ENCODE measurements around the gene HOXA1.

The HOXA1 gene

GRCh38 chr7:27116962-27117886 is 21.4 kb upstream of the HOXA1 start:
- no peak for DNase-seq (ENCODE audit: low spot score)

- no peak for DNase-seq (ENCODE audit: low spot score)
Observed at GRCh38 chr7:27116031-27116961, 20.5 kb upstream of the HOXA1 start.

- no peak for DNase-seq (ENCODE audit: low spot score)
Observed at GRCh38 chr7:27115221-27116026, 19.6 kb upstream of the HOXA1 start.

- DNase-seq (ENCODE audit: low spot score), result no peak
Observed at GRCh38 chr7:27114881-27115220, 19.1 kb upstream of the HOXA1 start.

GRCh38 chr7:27113991-27114769 is 18.4 kb upstream of the HOXA1 start:
- DNase-seq (ENCODE audit: low spot score), result no peak

GRCh38 chr7:27112955-27113949 is 17.5 kb upstream of the HOXA1 start:
- no peak for DNase-seq (ENCODE audit: low spot score)

- no peak for DNase-seq (ENCODE audit: low spot score)
Observed at GRCh38 chr7:27112361-27112760, 16.6 kb upstream of the HOXA1 start.

- DNase-seq (ENCODE audit: low spot score), result no peak
Observed at GRCh38 chr7:27111751-27112277, 16.0 kb upstream of the HOXA1 start.

GRCh38 chr7:27111042-27111750 is 15.4 kb upstream of the HOXA1 start:
- DNase-seq (ENCODE audit: low spot score), result no peak

GRCh38 chr7:27110186-27111031 is 14.6 kb upstream of the HOXA1 start:
- no peak for DNase-seq (ENCODE audit: low spot score)

GRCh38 chr7:27109466-27110185 is 13.8 kb upstream of the HOXA1 start:
- no peak for DNase-seq (ENCODE audit: low spot score)

- DNase-seq (ENCODE audit: low spot score), result no peak
Observed at GRCh38 chr7:27108390-27109127, 12.8 kb upstream of the HOXA1 start.

- no peak for DNase-seq (ENCODE audit: low spot score)
Observed at GRCh38 chr7:27107391-27108381, 11.9 kb upstream of the HOXA1 start.

GRCh38 chr7:27106901-27107240 is 11.1 kb upstream of the HOXA1 start:
- no peak for DNase-seq (ENCODE audit: low spot score)

- no peak for DNase-seq (ENCODE audit: low spot score)
Observed at GRCh38 chr7:27106181-27106900, 10.5 kb upstream of the HOXA1 start.

Data from Ammon's horn (tissue), 1 donor.